Prostate gland (tissue), 2 donors: Measurements from ENCODE around the gene MAN2B2.

Experiments used
- POLR2A ChIP-seq: fragments of 450-650 bp; IDR thresholded peaks from one replicate; pipeline ENCODE4 v1.6.1; 2016; ENCODE audit warnings: antibody characterized with exemption, mild to moderate bottlenecking
- POLR2AphosphoS5 ChIP-seq: sonication (generic); formaldehyde crosslinking; IDR thresholded peaks from one replicate; pipeline ENCODE4 v1.6.1; 2017; ENCODE audit warnings: antibody characterized with exemption
- TF ChIP-seq, protein P1 (sequence below), 4 experiments: fragments of 200-600 bp in 2 of 4; fragments of 450-650 bp in 2 of 4; sonication (generic) in 2 of 4; IDR thresholded peaks; 1 replicate in 3 of 4; 2 replicates in 1 of 4; pipeline ENCODE4 v1.5.1; 2016 to 2019; ENCODE audit warnings: antibody characterized with exemption in 4 of 4, mild to moderate bottlenecking in 2 of 4, moderate library complexity in 2 of 4

DNA sequence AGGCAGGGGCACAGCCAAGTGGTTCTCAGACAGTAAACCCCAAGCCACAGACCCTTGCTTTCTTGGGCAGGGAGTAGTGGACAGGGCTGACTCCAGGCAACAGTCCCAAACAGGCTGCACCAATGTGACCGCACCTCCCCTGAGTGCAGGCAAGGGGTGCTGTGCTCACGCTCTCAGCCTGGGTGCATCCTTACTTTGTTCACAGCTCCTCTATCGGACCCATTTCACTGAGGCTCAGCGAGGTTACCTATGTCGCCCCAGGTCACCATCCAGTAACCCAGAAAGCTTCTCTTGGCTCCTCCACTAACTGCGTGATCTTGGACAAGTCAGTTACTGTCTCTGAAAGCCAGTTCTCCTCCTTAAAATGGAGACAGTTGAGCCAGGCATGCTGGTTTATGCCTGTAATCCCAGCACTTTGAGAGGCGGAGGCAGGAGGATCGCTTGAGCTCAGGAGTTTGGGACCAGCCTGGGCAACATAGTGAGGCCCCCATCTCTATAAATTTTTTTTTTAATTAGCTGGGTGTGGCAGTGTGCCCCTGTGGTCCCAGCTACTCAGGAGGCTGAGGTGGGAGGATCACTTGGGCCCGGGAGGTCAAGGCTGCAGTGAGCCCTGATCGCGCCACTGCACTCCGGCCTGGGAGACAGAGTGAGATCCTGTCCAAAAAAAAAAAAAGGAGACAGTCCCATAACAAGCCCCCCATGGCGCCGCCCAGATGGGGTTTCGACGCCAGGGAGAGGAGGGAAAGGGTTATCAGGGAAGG is 823 bp upstream of the MAN2B2 start:
- no peak for TF ChIP-seq POLR2AphosphoS5
- TF ChIP-seq, protein P1, sequence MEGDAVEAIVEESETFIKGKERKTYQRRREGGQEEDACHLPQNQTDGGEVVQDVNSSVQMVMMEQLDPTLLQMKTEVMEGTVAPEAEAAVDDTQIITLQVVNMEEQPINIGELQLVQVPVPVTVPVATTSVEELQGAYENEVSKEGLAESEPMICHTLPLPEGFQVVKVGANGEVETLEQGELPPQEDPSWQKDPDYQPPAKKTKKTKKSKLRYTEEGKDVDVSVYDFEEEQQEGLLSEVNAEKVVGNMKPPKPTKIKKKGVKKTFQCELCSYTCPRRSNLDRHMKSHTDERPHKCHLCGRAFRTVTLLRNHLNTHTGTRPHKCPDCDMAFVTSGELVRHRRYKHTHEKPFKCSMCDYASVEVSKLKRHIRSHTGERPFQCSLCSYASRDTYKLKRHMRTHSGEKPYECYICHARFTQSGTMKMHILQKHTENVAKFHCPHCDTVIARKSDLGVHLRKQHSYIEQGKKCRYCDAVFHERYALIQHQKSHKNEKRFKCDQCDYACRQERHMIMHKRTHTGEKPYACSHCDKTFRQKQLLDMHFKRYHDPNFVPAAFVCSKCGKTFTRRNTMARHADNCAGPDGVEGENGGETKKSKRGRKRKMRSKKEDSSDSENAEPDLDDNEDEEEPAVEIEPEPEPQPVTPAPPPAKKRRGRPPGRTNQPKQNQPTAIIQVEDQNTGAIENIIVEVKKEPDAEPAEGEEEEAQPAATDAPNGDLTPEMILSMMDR (IDR thresholded peaks at IDR 0.05) = no peak
- no peak for TF ChIP-seq POLR2A
